IMR-90 (cell line): ENCODE data around the gene CCDC88C. TPM values are rescaled to one million over a fixed set of nuclear protein-coding genes. Genes with fewer than 3 reads are reported as not detected.

Source experiments
- ATAC-seq: fragments of 200-7000 bp; cut with Tn5 transposase; 2 replicates; pipeline ENCODE4 v1.9.1; 2020; ENCODE audit warnings: low read depth, mild to moderate bottlenecking, moderate library complexity
- BruUV-seq: library from RNA; stranded (reverse); fragments of 400-500 nt; replicated peaks from 2 replicates; lab custom pipeline; 2021; lab: Mats Ljungman, UMichigan
- CTCF ChIA-PET: fragments of 300-600 bp; formaldehyde crosslinking; extraction: SDS; loops from one replicate; lab custom pipeline; 2021; ENCODE audit warnings: antibody characterized with exemption; lab: Yijun Ruan, JAX
- POLR2A ChIA-PET: fragments of 300-600 bp; sonication (Branson Sonifier 250); formaldehyde crosslinking; loops from one replicate; lab custom pipeline; 2022; ENCODE audit warnings: antibody characterized with exemption; ENCODE audit not compliant: unreplicated experiment; lab: Charles Lee
- DNase-seq: peaks from one replicate; pipeline ENCODE4 v3.0.0; 2013
- H2AFZ ChIP-seq: replicated peaks from 2 replicates; pipeline ENCODE3; 2013; ENCODE audit warnings: low read length, mild to moderate bottlenecking; ENCODE audit not compliant: poor library complexity
- H2AK5ac ChIP-seq: 2 replicates; pipeline ENCODE4 v1.6.1; 2013; ENCODE audit warnings: low read depth, low read length, inconsistent platforms
- H2AK9ac ChIP-seq: replicated peaks from 2 replicates; pipeline ENCODE3; 2013; ENCODE audit warnings: mild to moderate bottlenecking, low read depth, low read length, moderate library complexity; ENCODE audit not compliant: poor library complexity
- H2BK120ac ChIP-seq: 2 replicates; pipeline ENCODE4 v1.6.1; 2013; ENCODE audit warnings: low read depth, low read length, inconsistent platforms
- H2BK15ac ChIP-seq: 3 replicates; pipeline ENCODE4 v1.6.1; 2013; ENCODE audit warnings: low read depth, low read length, inconsistent platforms
- H2BK20ac ChIP-seq: 2 replicates; pipeline ENCODE4 v1.6.1; 2013; ENCODE audit warnings: low read depth, mild to moderate bottlenecking, inconsistent platforms, low read length, moderate library complexity
- H2BK5ac ChIP-seq: 2 replicates; pipeline ENCODE4 v1.6.1; 2013; ENCODE audit warnings: mild to moderate bottlenecking, low read depth, low read length, inconsistent platforms; ENCODE audit not compliant: poor library complexity, severe bottlenecking
- H3K14ac ChIP-seq: replicated peaks from 2 replicates; pipeline ENCODE4 v1.6.1; 2013; ENCODE audit warnings: low read depth, low read length, inconsistent platforms
- H3K18ac ChIP-seq: 2 replicates; pipeline ENCODE4 v1.6.1; 2013; ENCODE audit warnings: low read depth, low read length, control low read depth
- H3K23ac ChIP-seq: 2 replicates; pipeline ENCODE4 v1.6.1; 2013; ENCODE audit warnings: low read depth, low read length, inconsistent platforms
- H3K27ac ChIP-seq: 2 replicates; pipeline ENCODE4 v1.5.1; 2013; ENCODE audit warnings: mild to moderate bottlenecking, control low read depth, low read length; ENCODE audit not compliant: insufficient read depth
- H3K27me3 ChIP-seq: 2 replicates; pipeline ENCODE4 v1.6.1; 2013; ENCODE audit warnings: low read length; ENCODE audit not compliant: control insufficient read depth, insufficient read depth
- H3K36me3 ChIP-seq: 2 replicates; pipeline ENCODE4 v1.6.1; 2013; ENCODE audit warnings: low read length, mixed read lengths; ENCODE audit not compliant: control insufficient read depth, insufficient read depth
- H3K4ac ChIP-seq: 2 replicates; pipeline ENCODE4 v1.6.1; 2013; ENCODE audit warnings: low read depth, low read length, inconsistent platforms
- H3K4me1 ChIP-seq: 2 replicates; pipeline ENCODE4 v1.6.1; 2013; ENCODE audit warnings: low read length, mixed read lengths; ENCODE audit not compliant: control insufficient read depth, insufficient read depth
- H3K4me2 ChIP-seq: 2 replicates; pipeline ENCODE4 v1.6.1; 2013; ENCODE audit warnings: low read depth, mild to moderate bottlenecking, control low read depth, low read length, moderate library complexity
- H3K4me3 ChIP-seq: 2 replicates; pipeline ENCODE4 v1.5.1; 2013; ENCODE audit warnings: low read depth, mild to moderate bottlenecking, control low read depth, low read length, moderate library complexity; ENCODE audit not compliant: insufficient read depth
- H3K56ac ChIP-seq: 2 replicates; pipeline ENCODE4 v1.6.1; 2013; ENCODE audit warnings: low read length, inconsistent platforms; ENCODE audit not compliant: insufficient read depth; ENCODE audit errors: extremely low read depth
- H3K79me1 ChIP-seq, 2 experiments: 2 replicates each; pipeline ENCODE4 v1.6.1; 2013; ENCODE audit warnings: low read length in 2 of 2, inconsistent platforms in 1 of 2, low read depth in 1 of 2
- H3K9ac ChIP-seq: 2 replicates; pipeline ENCODE4 v1.6.1; 2013; ENCODE audit warnings: low read depth, low read length, control low read depth
- H3K9me1 ChIP-seq: 2 replicates; pipeline ENCODE4 v1.6.1; 2013; ENCODE audit warnings: low read length, inconsistent platforms; ENCODE audit not compliant: insufficient read depth
- H3K9me3 ChIP-seq: 2 replicates; pipeline ENCODE4 v1.6.1; 2013; ENCODE audit warnings: low read length; ENCODE audit not compliant: control insufficient read depth, insufficient read depth
- H4K20me1 ChIP-seq: 2 replicates; pipeline ENCODE4 v1.6.1; 2013; ENCODE audit warnings: low read length, inconsistent platforms; ENCODE audit not compliant: insufficient read depth
- H4K5ac ChIP-seq: 2 replicates; pipeline ENCODE4 v1.6.1; 2013; ENCODE audit warnings: mild to moderate bottlenecking, low read depth, low read length, control low read depth
- H4K8ac ChIP-seq, 2 experiments: 2 replicates each; pipeline ENCODE4 v1.6.1; 2013; ENCODE audit warnings: low read depth in 2 of 2, low read length in 2 of 2, control low read depth in 1 of 2, inconsistent platforms in 1 of 2
- H4K91ac ChIP-seq: 2 replicates; pipeline ENCODE4 v1.6.1; 2013; ENCODE audit warnings: low read depth, low read length, inconsistent platforms; ENCODE audit not compliant: insufficient read depth
- WGBS, 2 experiments: methylation state at CpG; one replicate each; pipeline versions ENCODE4 v1.1.5 to v1.1.7; 2013; ENCODE audit warnings: missing lambda C conversion rate in 2 of 2; ENCODE audit not compliant: insufficient read length in 1 of 2; ENCODE audit errors: extremely low coverage in 2 of 2; 5-methylcytosine and 5-hydroxymethylcytosine counted together
- dilution Hi-C: fragments of 300-500 bp; cut with HindIII; formaldehyde crosslinking; loops from one replicate; pipeline ENCODE4 v1.14.3; 2018; ENCODE audit warnings: low sequenced_read_pairs; ENCODE audit not compliant: unreplicated experiment
- in situ Hi-C: fragments of 300-500 bp; cut with MboI; formaldehyde crosslinking; loops from 3 replicates; pipeline ENCODE4 v1.14.3; 2019; ENCODE audit warnings: low sequenced_read_pairs, inconsistent platforms, mixed read lengths
- intact Hi-C: fragments of 100-400 bp; cut with micrococcal nuclease; formaldehyde crosslinking; loops from 2 replicates; pipeline ENCODE4 v1.10.0; 2022
- polyA plus RNA-seq, 3 experiments: library from polyadenylated mRNA; depleted of rRNA; stranded (reverse); fragments of >200 nt; gene quantifications; 2 replicates each; pipeline ENCODE4 v1.2.3, GENCODE V29; 2012; ENCODE audit warnings: low replicate concordance in 1 of 3
- total RNA-seq: library from RNA; depleted of rRNA; stranded (reverse); fragments of >200 nt; gene quantifications from 2 replicates; pipeline ENCODE4 v1.2.3, GENCODE V29; 2012
- TF ChIP-seq, protein P1 (sequence below): conservative IDR thresholded peaks from 2 replicates; pipeline ENCODE4 v1.5.1; 2012; ENCODE audit warnings: mild to moderate bottlenecking, low read depth, low read length, improper control_type of control experiment

Gene CCDC88C
- total and polyA plus RNA-seq, 2 of the 4 experiments (the other 2 are of a cell fraction): 0.17 to 0.18 TPM

DNA sequence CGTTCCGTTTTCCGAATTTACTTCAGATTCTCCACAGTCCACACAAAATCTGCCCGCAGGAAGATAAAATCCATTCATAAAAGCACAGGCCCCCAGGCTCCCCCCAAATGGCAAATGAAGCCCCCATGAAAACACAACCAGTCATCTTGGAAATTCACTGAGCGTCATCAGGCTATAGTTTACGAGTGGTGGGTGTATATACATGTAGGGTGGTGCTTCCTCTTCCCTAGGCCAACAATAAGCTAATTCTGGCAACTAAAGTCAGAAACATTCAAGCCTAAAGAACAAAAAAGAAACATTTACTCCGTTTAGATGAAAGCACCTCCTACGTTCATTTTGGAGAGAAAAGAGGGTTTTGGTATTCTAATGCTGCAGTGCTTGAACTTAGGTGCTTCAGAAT, 179.0 kb downstream of the CCDC88C start:
- no peak overlapping the region for H3K9ac ChIP-seq
- peaks cover 9% of the 10 kb centered on the region for H3K9me1 ChIP-seq
- DNase-seq (no peak), ATAC-seq (no peak)
- H4K5ac ChIP-seq: no peak overlapping the region
- no peaks in the 10 kb centered on the region for H3K9me3 ChIP-seq
- no peaks in the 10 kb centered on the region for H3K36me3 ChIP-seq
- H2BK20ac ChIP-seq: no peak overlapping the region
- H3K14ac ChIP-seq: no peak overlapping the region
- POLR2A ChIA-PET: no interaction called here
- no peak overlapping the region for H2BK15ac ChIP-seq
- no peak overlapping the region for H3K56ac ChIP-seq
- no peaks in the 10 kb centered on the region for H4K20me1 ChIP-seq
- 0 out of 4 replicates have a peak, but pooled peaks cover 0 to 5% of the 10 kb centered on the region in 2 experiments for H3K79me1 ChIP-seq
- H2BK5ac ChIP-seq: no peak overlapping the region
- no peak overlapping the region for H4K8ac ChIP-seq
- H3K23ac ChIP-seq: no peak overlapping the region
- no peak overlapping the region for H2BK120ac ChIP-seq
- dilution Hi-C loops (no loop called here), intact Hi-C loops (no loop called here), in situ Hi-C loops (no loop called here)
- no CpG with 5 or more reads among the region's 8 CpGs for WGBS, 2 experiments
- H3K27ac ChIP-seq: no peak overlapping the region
- no peak overlapping the region for H2AK5ac ChIP-seq
- CTCF ChIA-PET: interaction anchor here (0.6 kb wide), 1 partner anchor 65 kb away, joined by 3 read pairs; no protein-coding TSS in a partner anchor
- H3K4me1 ChIP-seq: peaks cover 6% of the 10 kb centered on the region
- no peak overlapping the region for H3K4me2 ChIP-seq
- BruUV-seq: no TSS peak
- no peaks in the 10 kb centered on the region for H3K27me3 ChIP-seq
- H4K91ac ChIP-seq: no peak overlapping the region
- H3K4me3 ChIP-seq: no peak overlapping the region
- no peak overlapping the region for H2AK9ac ChIP-seq
- TF ChIP-seq, protein P1, sequence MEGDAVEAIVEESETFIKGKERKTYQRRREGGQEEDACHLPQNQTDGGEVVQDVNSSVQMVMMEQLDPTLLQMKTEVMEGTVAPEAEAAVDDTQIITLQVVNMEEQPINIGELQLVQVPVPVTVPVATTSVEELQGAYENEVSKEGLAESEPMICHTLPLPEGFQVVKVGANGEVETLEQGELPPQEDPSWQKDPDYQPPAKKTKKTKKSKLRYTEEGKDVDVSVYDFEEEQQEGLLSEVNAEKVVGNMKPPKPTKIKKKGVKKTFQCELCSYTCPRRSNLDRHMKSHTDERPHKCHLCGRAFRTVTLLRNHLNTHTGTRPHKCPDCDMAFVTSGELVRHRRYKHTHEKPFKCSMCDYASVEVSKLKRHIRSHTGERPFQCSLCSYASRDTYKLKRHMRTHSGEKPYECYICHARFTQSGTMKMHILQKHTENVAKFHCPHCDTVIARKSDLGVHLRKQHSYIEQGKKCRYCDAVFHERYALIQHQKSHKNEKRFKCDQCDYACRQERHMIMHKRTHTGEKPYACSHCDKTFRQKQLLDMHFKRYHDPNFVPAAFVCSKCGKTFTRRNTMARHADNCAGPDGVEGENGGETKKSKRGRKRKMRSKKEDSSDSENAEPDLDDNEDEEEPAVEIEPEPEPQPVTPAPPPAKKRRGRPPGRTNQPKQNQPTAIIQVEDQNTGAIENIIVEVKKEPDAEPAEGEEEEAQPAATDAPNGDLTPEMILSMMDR: no peak
- no peak overlapping the region for H2AFZ ChIP-seq
- no peak overlapping the region for H3K4ac ChIP-seq
- H3K18ac ChIP-seq: no peak overlapping the region
